IMR-90 (cell line): ENCODE measurements around the gene FGD3. TPM values are rescaled to one million over a fixed set of nuclear protein-coding genes. Genes with fewer than 3 reads are reported as not detected.

Source experiments
- ATAC-seq: fragments of 200-7000 bp; cut with Tn5 transposase; 2 replicates; pipeline ENCODE4 v1.9.1; 2020; ENCODE audit warnings: low read depth, mild to moderate bottlenecking, moderate library complexity
- BruUV-seq: library from RNA; stranded (reverse); fragments of 400-500 nt; replicated peaks from 2 replicates; lab custom pipeline; 2021; lab: Mats Ljungman, UMichigan
- CTCF ChIA-PET: fragments of 300-600 bp; formaldehyde crosslinking; extraction: SDS; loops from one replicate; lab custom pipeline; 2021; ENCODE audit warnings: antibody characterized with exemption; lab: Yijun Ruan, JAX
- POLR2A ChIA-PET: fragments of 300-600 bp; sonication (Branson Sonifier 250); formaldehyde crosslinking; loops from one replicate; lab custom pipeline; 2022; ENCODE audit warnings: antibody characterized with exemption; ENCODE audit not compliant: unreplicated experiment; lab: Charles Lee
- DNase-seq: peaks from one replicate; pipeline ENCODE4 v3.0.0; 2013
- H2AFZ ChIP-seq: replicated peaks from 2 replicates; pipeline ENCODE3; 2013; ENCODE audit warnings: low read length, mild to moderate bottlenecking; ENCODE audit not compliant: poor library complexity
- H2AK5ac ChIP-seq: 2 replicates; pipeline ENCODE4 v1.6.1; 2013; ENCODE audit warnings: low read depth, low read length, inconsistent platforms
- H2AK9ac ChIP-seq: replicated peaks from 2 replicates; pipeline ENCODE3; 2013; ENCODE audit warnings: mild to moderate bottlenecking, low read depth, low read length, moderate library complexity; ENCODE audit not compliant: poor library complexity
- H2BK120ac ChIP-seq: 2 replicates; pipeline ENCODE4 v1.6.1; 2013; ENCODE audit warnings: low read depth, low read length, inconsistent platforms
- H2BK15ac ChIP-seq: 3 replicates; pipeline ENCODE4 v1.6.1; 2013; ENCODE audit warnings: low read depth, low read length, inconsistent platforms
- H2BK20ac ChIP-seq: 2 replicates; pipeline ENCODE4 v1.6.1; 2013; ENCODE audit warnings: low read depth, mild to moderate bottlenecking, inconsistent platforms, low read length, moderate library complexity
- H2BK5ac ChIP-seq: 2 replicates; pipeline ENCODE4 v1.6.1; 2013; ENCODE audit warnings: mild to moderate bottlenecking, low read depth, low read length, inconsistent platforms; ENCODE audit not compliant: poor library complexity, severe bottlenecking
- H3K14ac ChIP-seq: replicated peaks from 2 replicates; pipeline ENCODE4 v1.6.1; 2013; ENCODE audit warnings: low read depth, low read length, inconsistent platforms
- H3K18ac ChIP-seq: 2 replicates; pipeline ENCODE4 v1.6.1; 2013; ENCODE audit warnings: low read depth, low read length, control low read depth
- H3K23ac ChIP-seq: 2 replicates; pipeline ENCODE4 v1.6.1; 2013; ENCODE audit warnings: low read depth, low read length, inconsistent platforms
- H3K27ac ChIP-seq: 2 replicates; pipeline ENCODE4 v1.5.1; 2013; ENCODE audit warnings: mild to moderate bottlenecking, control low read depth, low read length; ENCODE audit not compliant: insufficient read depth
- H3K27me3 ChIP-seq: 2 replicates; pipeline ENCODE4 v1.6.1; 2013; ENCODE audit warnings: low read length; ENCODE audit not compliant: control insufficient read depth, insufficient read depth
- H3K36me3 ChIP-seq: 2 replicates; pipeline ENCODE4 v1.6.1; 2013; ENCODE audit warnings: low read length, mixed read lengths; ENCODE audit not compliant: control insufficient read depth, insufficient read depth
- H3K4ac ChIP-seq: 2 replicates; pipeline ENCODE4 v1.6.1; 2013; ENCODE audit warnings: low read depth, low read length, inconsistent platforms
- H3K4me1 ChIP-seq: 2 replicates; pipeline ENCODE4 v1.6.1; 2013; ENCODE audit warnings: low read length, mixed read lengths; ENCODE audit not compliant: control insufficient read depth, insufficient read depth
- H3K4me2 ChIP-seq: 2 replicates; pipeline ENCODE4 v1.6.1; 2013; ENCODE audit warnings: low read depth, mild to moderate bottlenecking, control low read depth, low read length, moderate library complexity
- H3K4me3 ChIP-seq: 2 replicates; pipeline ENCODE4 v1.5.1; 2013; ENCODE audit warnings: low read depth, mild to moderate bottlenecking, control low read depth, low read length, moderate library complexity; ENCODE audit not compliant: insufficient read depth
- H3K56ac ChIP-seq: 2 replicates; pipeline ENCODE4 v1.6.1; 2013; ENCODE audit warnings: low read length, inconsistent platforms; ENCODE audit not compliant: insufficient read depth; ENCODE audit errors: extremely low read depth
- H3K79me1 ChIP-seq, 2 experiments: 2 replicates each; pipeline ENCODE4 v1.6.1; 2013; ENCODE audit warnings: low read length in 2 of 2, inconsistent platforms in 1 of 2, low read depth in 1 of 2
- H3K9ac ChIP-seq: 2 replicates; pipeline ENCODE4 v1.6.1; 2013; ENCODE audit warnings: low read depth, low read length, control low read depth
- H3K9me1 ChIP-seq: 2 replicates; pipeline ENCODE4 v1.6.1; 2013; ENCODE audit warnings: low read length, inconsistent platforms; ENCODE audit not compliant: insufficient read depth
- H3K9me3 ChIP-seq: 2 replicates; pipeline ENCODE4 v1.6.1; 2013; ENCODE audit warnings: low read length; ENCODE audit not compliant: control insufficient read depth, insufficient read depth
- H4K20me1 ChIP-seq: 2 replicates; pipeline ENCODE4 v1.6.1; 2013; ENCODE audit warnings: low read length, inconsistent platforms; ENCODE audit not compliant: insufficient read depth
- H4K5ac ChIP-seq: 2 replicates; pipeline ENCODE4 v1.6.1; 2013; ENCODE audit warnings: mild to moderate bottlenecking, low read depth, low read length, control low read depth
- H4K8ac ChIP-seq, 2 experiments: 2 replicates each; pipeline ENCODE4 v1.6.1; 2013; ENCODE audit warnings: low read depth in 2 of 2, low read length in 2 of 2, control low read depth in 1 of 2, inconsistent platforms in 1 of 2
- H4K91ac ChIP-seq: 2 replicates; pipeline ENCODE4 v1.6.1; 2013; ENCODE audit warnings: low read depth, low read length, inconsistent platforms; ENCODE audit not compliant: insufficient read depth
- WGBS, 2 experiments: methylation state at CpG; one replicate each; pipeline versions ENCODE4 v1.1.5 to v1.1.7; 2013; ENCODE audit warnings: missing lambda C conversion rate in 2 of 2; ENCODE audit not compliant: insufficient read length in 1 of 2; ENCODE audit errors: extremely low coverage in 2 of 2; 5-methylcytosine and 5-hydroxymethylcytosine counted together
- dilution Hi-C: fragments of 300-500 bp; cut with HindIII; formaldehyde crosslinking; loops from one replicate; pipeline ENCODE4 v1.14.3; 2018; ENCODE audit warnings: low sequenced_read_pairs; ENCODE audit not compliant: unreplicated experiment
- in situ Hi-C: fragments of 300-500 bp; cut with MboI; formaldehyde crosslinking; loops from 3 replicates; pipeline ENCODE4 v1.14.3; 2019; ENCODE audit warnings: low sequenced_read_pairs, inconsistent platforms, mixed read lengths
- intact Hi-C: fragments of 100-400 bp; cut with micrococcal nuclease; formaldehyde crosslinking; loops from 2 replicates; pipeline ENCODE4 v1.10.0; 2022
- polyA plus RNA-seq, 3 experiments: library from polyadenylated mRNA; depleted of rRNA; stranded (reverse); fragments of >200 nt; gene quantifications; 2 replicates each; pipeline ENCODE4 v1.2.3, GENCODE V29; 2012; ENCODE audit warnings: low replicate concordance in 1 of 3
- total RNA-seq: library from RNA; depleted of rRNA; stranded (reverse); fragments of >200 nt; gene quantifications from 2 replicates; pipeline ENCODE4 v1.2.3, GENCODE V29; 2012
- TF ChIP-seq, protein P1 (sequence below): fragments of 150-350 bp; IDR thresholded peaks from 2 replicates; pipeline ENCODE4 v1.6.1; 2017; ENCODE audit warnings: mild to moderate bottlenecking, antibody characterized with exemption, low read length, low read depth

FGD3 gene
- total and polyA plus RNA-seq, 2 of the 4 experiments (the other 2 are of a cell fraction), result not detected

DNA sequence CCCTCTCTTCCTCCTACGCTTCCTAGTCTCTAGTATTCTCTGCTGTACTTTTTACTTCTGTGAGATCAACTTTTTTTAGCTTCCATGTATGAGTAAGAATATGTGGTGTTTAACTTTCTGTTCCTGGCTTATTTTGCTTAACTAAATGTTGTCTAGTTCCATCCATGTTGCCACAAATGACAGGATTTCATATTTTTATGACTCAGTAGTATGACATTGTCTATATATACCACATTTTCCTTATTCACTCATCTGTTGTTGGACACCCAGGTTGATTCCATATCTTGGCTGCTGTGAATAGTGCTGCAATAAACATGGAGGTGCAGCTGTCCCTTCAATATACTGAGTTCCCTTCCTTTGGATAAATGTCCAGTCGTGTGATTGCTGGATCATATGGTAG lies 34.8 kb downstream of the FGD3 start:
- H2AK9ac ChIP-seq, result no peak overlapping the region
- H2BK15ac ChIP-seq, result no peak overlapping the region
- H3K14ac ChIP-seq, result no peak overlapping the region
- intact Hi-C loops (no loop called here), dilution Hi-C loops (no loop called here), in situ Hi-C loops (no loop called here)
- no peak overlapping the region for H3K23ac ChIP-seq
- H4K20me1 ChIP-seq, result no peaks in the 10 kb centered on the region
- H2AK5ac ChIP-seq, result no peak overlapping the region
- no peak overlapping the region for H2BK5ac ChIP-seq
- H3K56ac ChIP-seq, result no peak overlapping the region
- no peak for ATAC-seq
- no CpG with 5 or more reads among the region's 2 CpGs for WGBS, 2 experiments
- no peak overlapping the region for H4K5ac ChIP-seq
- H2AFZ ChIP-seq, result no peak overlapping the region
- no peaks in the 10 kb centered on the region for H3K4me1 ChIP-seq
- POLR2A ChIA-PET, result no interaction called here
- TF ChIP-seq, protein P1, sequence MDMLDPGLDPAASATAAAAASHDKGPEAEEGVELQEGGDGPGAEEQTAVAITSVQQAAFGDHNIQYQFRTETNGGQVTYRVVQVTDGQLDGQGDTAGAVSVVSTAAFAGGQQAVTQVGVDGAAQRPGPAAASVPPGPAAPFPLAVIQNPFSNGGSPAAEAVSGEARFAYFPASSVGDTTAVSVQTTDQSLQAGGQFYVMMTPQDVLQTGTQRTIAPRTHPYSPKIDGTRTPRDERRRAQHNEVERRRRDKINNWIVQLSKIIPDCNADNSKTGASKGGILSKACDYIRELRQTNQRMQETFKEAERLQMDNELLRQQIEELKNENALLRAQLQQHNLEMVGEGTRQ, result no peak
- H3K4ac ChIP-seq, result no peak overlapping the region
- no peak for DNase-seq
- no peak overlapping the region for H4K8ac ChIP-seq
- H2BK120ac ChIP-seq, result no peak overlapping the region
- H3K18ac ChIP-seq, result no peak overlapping the region
- no peaks in the 10 kb centered on the region for H3K9me1 ChIP-seq
- H3K79me1 ChIP-seq, result no peaks in the 10 kb centered on the region
- H3K9me3 ChIP-seq, result peaks cover 6% of the 10 kb centered on the region; the same call in 1 of the 2 replicates
- no peak overlapping the region for H3K4me3 ChIP-seq
- no TSS peak for BruUV-seq
- H3K27me3 ChIP-seq, result no peaks in the 10 kb centered on the region
- H4K91ac ChIP-seq, result no peak overlapping the region
- no peak overlapping the region for H2BK20ac ChIP-seq
- H3K9ac ChIP-seq, result no peak overlapping the region
- H3K36me3 ChIP-seq, result no peaks in the 10 kb centered on the region
- CTCF ChIA-PET, result no interaction called here
- no peak overlapping the region for H3K27ac ChIP-seq
- no peak overlapping the region for H3K4me2 ChIP-seq
